ENCODE data around the gene PLEKHJ1.

GRCh38 chr19:2201473-2202148, 34.5 kb downstream of the PLEKHJ1 start:
- TF ChIP-seq POLR2A (IDR thresholded peaks at IDR 0.05) (no peak), POLR2AphosphoS5 (IDR thresholded peaks at IDR 0.05) (no peak)

Data from suprapubic skin (tissue), 4 donors.